Endodermal cell (in vitro differentiated cells): Measurements from ENCODE around the gene HTR3E. TPM values are rescaled to one million over a fixed set of nuclear protein-coding genes. Genes with fewer than 3 reads are reported as not detected.
"Not testable (repeated sequence)": the region's sequence is repeated elsewhere in the genome, so short reads cannot be mapped to it uniquely, and the experiment has no call there.

Source experiments
- DNase-seq: peaks from one replicate; pipeline ENCODE4 v3.0.0-alpha.2; 2017
- H3K27ac ChIP-seq: 2 replicates; pipeline ENCODE4 v1.5.1; 2013; ENCODE audit warnings: mild to moderate bottlenecking, low read depth, low read length, moderate library complexity
- H3K27me3 ChIP-seq: 2 replicates; pipeline ENCODE4 v1.6.1; 2013; ENCODE audit warnings: mild to moderate bottlenecking, low read length, moderate library complexity; ENCODE audit not compliant: insufficient read depth, control insufficient read depth, poor library complexity, severe bottlenecking
- H3K36me3 ChIP-seq: 2 replicates; pipeline ENCODE4 v1.7.0; 2013; ENCODE audit warnings: mild to moderate bottlenecking, low read length, moderate library complexity; ENCODE audit not compliant: control insufficient read depth, insufficient read depth
- H3K4me1 ChIP-seq: one replicate; pipeline ENCODE4 v1.7.0; 2013; ENCODE audit warnings: low read length; ENCODE audit not compliant: control insufficient read depth, insufficient read depth
- H3K4me3 ChIP-seq: 2 replicates; pipeline ENCODE4 v1.5.1; 2013; ENCODE audit warnings: mild to moderate bottlenecking, low read length, moderate library complexity
- H3K9ac ChIP-seq: 2 replicates; pipeline ENCODE4 v1.6.1; 2013; ENCODE audit warnings: mild to moderate bottlenecking, low read length, moderate library complexity; ENCODE audit not compliant: poor library complexity, severe bottlenecking; ENCODE audit errors: extremely low read depth
- H3K9me3 ChIP-seq: 2 replicates; pipeline ENCODE4 v1.6.1; 2013; ENCODE audit warnings: mild to moderate bottlenecking, low read length, moderate library complexity; ENCODE audit not compliant: control insufficient read depth
- H3K27ac Mint-ChIP-seq: 2 replicates; pipeline ENCODE4 v1.8.0; 2020; ENCODE audit warnings: mixed read lengths
- H3K27me3 Mint-ChIP-seq: 2 replicates; pipeline ENCODE4 v1.8.0; 2021; ENCODE audit warnings: mild to moderate bottlenecking, mixed read lengths; ENCODE audit not compliant: insufficient read depth
- H3K36me3 Mint-ChIP-seq: 2 replicates; pipeline ENCODE4 v1.8.0; 2020; ENCODE audit warnings: low read depth, mixed read lengths
- H3K4me1 Mint-ChIP-seq: 2 replicates; pipeline ENCODE4 v1.8.0; 2020; ENCODE audit warnings: mixed read lengths
- H3K4me3 Mint-ChIP-seq: 2 replicates; pipeline ENCODE4 v1.8.0; 2020; ENCODE audit warnings: mild to moderate bottlenecking, moderate library complexity, mixed read lengths
- H3K9me3 Mint-ChIP-seq: 2 replicates; pipeline ENCODE4 v1.8.0; 2020; ENCODE audit warnings: mild to moderate bottlenecking, mixed read lengths
- WGBS, 2 experiments: methylation state at CpG; one replicate each; pipeline versions ENCODE4 v1.1.5 to v1.1.7; 2013; ENCODE audit warnings: missing lambda C conversion rate in 2 of 2, mixed read lengths in 1 of 2; ENCODE audit not compliant: insufficient coverage in 1 of 2, insufficient read length in 1 of 2; 5-methylcytosine and 5-hydroxymethylcytosine counted together
- total RNA-seq, 2 donors: library from RNA; stranded (reverse); fragmentation: NEBNext Ultra II Directional in 1 of 2; extraction: Animal tissue kit (Norgen Biotek cat#: 25700) in 1 of 2; gene quantifications; 2 replicates in 1 of 2; 3 replicates in 1 of 2; pipeline ENCODE4 v1.2.1, GENCODE V29; 2021
- TF ChIP-seq, protein P1 (sequence below): fragments of 200-600 bp; sonication (generic); conservative IDR thresholded peaks from 2 replicates; pipeline ENCODE4 v1.5.0; 2021; ENCODE audit warnings: antibody characterized with exemption, mild to moderate bottlenecking

The HTR3E gene
- total RNA-seq, 2 donors from 2014 or later = not detected

DNA sequence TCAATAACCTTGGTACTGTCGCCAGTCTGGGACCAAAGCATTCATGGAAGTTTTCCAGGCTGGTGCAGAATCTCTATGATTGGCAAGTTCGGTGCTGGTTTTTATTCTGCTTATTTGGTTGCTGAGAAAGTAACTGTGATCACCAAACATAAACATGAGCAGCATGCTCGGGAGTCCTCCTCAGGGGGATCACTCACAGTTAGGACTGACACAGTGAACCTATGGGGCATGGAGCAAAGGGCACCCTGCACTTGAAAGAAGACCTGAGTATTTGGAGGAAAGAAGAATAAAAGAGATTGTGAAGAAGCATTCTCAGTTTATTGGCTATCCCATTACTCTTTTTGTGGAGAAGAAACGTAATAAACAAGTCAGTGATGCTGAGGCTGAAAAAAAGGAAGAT is 19.2 kb downstream of the HTR3E start:
- no peak overlapping the region for H3K4me3 Mint-ChIP-seq

DNA sequence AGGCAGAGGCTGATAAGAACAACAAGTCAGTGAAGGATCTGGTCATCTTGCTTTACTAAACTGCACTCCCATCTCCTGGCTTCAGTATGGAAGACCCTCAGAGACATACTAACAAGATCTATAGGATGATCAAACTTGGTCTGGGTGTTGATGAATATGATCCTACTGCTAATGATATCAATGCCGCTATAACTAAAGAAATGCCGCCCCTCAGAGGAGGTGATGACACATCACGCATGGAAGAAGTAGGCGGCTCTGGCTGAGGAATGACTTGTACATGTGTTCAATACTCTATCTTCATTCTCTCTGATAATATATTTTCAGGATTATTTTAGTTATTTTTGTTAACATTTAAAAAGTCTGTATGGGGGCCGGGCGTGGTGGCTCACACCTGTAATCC is 20.8 kb downstream of the HTR3E start:
- Histone ChIP-seq H3K4me3 (no peak overlapping the region), H3K27me3 (peaks cover 13% of the 10 kb centered on the region), H3K27ac (no peak overlapping the region), H3K9ac (no peak overlapping the region), H3K9me3 (no peaks in the 10 kb centered on the region), H3K36me3 (no peaks in the 10 kb centered on the region), H3K4me1 (no peaks in the 10 kb centered on the region)
- no peak overlapping the region for H3K27ac Mint-ChIP-seq
- no peaks in the 10 kb centered on the region for H3K4me1 Mint-ChIP-seq
- DNase-seq = no peak
- peaks cover 7% of the 10 kb centered on the region for H3K27me3 Mint-ChIP-seq
- H3K9me3 Mint-ChIP-seq = no peaks in the 10 kb centered on the region
- 90% methylated on average over 2 to 6 of the region's 6 CpGs for WGBS, 2 experiments
- H3K4me3 Mint-ChIP-seq = no peak overlapping the region
- TF ChIP-seq, protein P1, sequence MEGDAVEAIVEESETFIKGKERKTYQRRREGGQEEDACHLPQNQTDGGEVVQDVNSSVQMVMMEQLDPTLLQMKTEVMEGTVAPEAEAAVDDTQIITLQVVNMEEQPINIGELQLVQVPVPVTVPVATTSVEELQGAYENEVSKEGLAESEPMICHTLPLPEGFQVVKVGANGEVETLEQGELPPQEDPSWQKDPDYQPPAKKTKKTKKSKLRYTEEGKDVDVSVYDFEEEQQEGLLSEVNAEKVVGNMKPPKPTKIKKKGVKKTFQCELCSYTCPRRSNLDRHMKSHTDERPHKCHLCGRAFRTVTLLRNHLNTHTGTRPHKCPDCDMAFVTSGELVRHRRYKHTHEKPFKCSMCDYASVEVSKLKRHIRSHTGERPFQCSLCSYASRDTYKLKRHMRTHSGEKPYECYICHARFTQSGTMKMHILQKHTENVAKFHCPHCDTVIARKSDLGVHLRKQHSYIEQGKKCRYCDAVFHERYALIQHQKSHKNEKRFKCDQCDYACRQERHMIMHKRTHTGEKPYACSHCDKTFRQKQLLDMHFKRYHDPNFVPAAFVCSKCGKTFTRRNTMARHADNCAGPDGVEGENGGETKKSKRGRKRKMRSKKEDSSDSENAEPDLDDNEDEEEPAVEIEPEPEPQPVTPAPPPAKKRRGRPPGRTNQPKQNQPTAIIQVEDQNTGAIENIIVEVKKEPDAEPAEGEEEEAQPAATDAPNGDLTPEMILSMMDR = no peak
- H3K36me3 Mint-ChIP-seq = no peaks in the 10 kb centered on the region

More for the DNA sequence above, 19.2 kb downstream of the HTR3E start:
- no peaks in the 10 kb centered on the region for H3K4me1 ChIP-seq
- H3K27me3 Mint-ChIP-seq = peaks cover 7% of the 10 kb centered on the region
- TF ChIP-seq, protein P1 = no peak
- no peaks in the 10 kb centered on the region for H3K36me3 Mint-ChIP-seq
- no peaks in the 10 kb centered on the region for H3K9me3 Mint-ChIP-seq
- no peak overlapping the region for H3K27ac ChIP-seq
- peaks cover 13% of the 10 kb centered on the region for H3K27me3 ChIP-seq
- no peak overlapping the region for H3K27ac Mint-ChIP-seq
- H3K4me3 ChIP-seq = no peak overlapping the region
- H3K36me3 ChIP-seq = no peaks in the 10 kb centered on the region
- DNase-seq = no peak
- no peaks in the 10 kb centered on the region for H3K9me3 ChIP-seq
- 90% methylated on average over 4 of the region's 4 CpGs for WGBS, 2 experiments
- no peak overlapping the region for H3K9ac ChIP-seq
- no peaks in the 10 kb centered on the region for H3K4me1 Mint-ChIP-seq

DNA sequence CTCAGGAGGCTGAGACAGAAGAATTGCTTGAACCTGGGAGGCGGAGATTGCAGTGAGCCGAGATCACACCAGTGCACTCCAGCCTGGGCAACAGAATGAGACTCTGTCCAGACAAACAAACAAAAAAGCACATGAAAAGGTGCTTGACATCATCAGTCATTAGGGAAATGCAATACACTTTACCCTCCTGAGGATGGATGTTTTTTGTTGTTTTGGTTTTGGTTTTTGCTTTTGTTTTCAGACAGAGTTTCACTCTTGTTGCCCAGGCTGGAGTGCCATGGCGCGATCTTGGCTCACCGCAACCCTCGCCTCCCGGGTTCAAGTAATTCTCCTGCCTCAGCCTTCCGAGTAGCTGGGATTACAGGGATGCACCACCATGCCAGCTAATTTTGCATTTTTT is 24.2 kb downstream of the HTR3E start:
- not testable (repeated sequence) for H3K9ac ChIP-seq, DNase-seq, H3K4me1 Mint-ChIP-seq, H3K4me1 ChIP-seq, H3K9me3 ChIP-seq, H3K27me3 Mint-ChIP-seq, H3K4me3 Mint-ChIP-seq, H3K36me3 ChIP-seq, H3K27ac Mint-ChIP-seq, H3K4me3 ChIP-seq, H3K27ac ChIP-seq, H3K36me3 Mint-ChIP-seq, H3K9me3 Mint-ChIP-seq
- WGBS, 2 experiments = 85 to 95% methylated on average over 8 of the region's 8 CpGs
- H3K27me3 ChIP-seq = peaks cover 11% of the 10 kb centered on the region

GRCh38 chr3:184126006-184126405 is 29.1 kb downstream of the HTR3E start:
- Mint-ChIP-seq H3K27ac (no peak overlapping the region), H3K4me1 (peaks cover 2% of the 10 kb centered on the region), H3K4me3 (no peak overlapping the region), H3K27me3 (no peaks in the 10 kb centered on the region), H3K9me3 (no peaks in the 10 kb centered on the region), H3K36me3 (no peaks in the 10 kb centered on the region)
- no peaks in the 10 kb centered on the region for H3K36me3 ChIP-seq
- TF ChIP-seq, protein P1 = no peak
- H3K9ac ChIP-seq = no peak overlapping the region
- H3K4me1 ChIP-seq = no peaks in the 10 kb centered on the region
- no peaks in the 10 kb centered on the region for H3K27me3 ChIP-seq
- H3K27ac ChIP-seq = no peak overlapping the region
- 82% methylated on average over 2 of the region's 3 CpGs; no CpG with 5 or more reads in 1 of the 2 experiments for WGBS, 2 experiments
- no peaks in the 10 kb centered on the region for H3K9me3 ChIP-seq
- DNase-seq = no peak
- H3K4me3 ChIP-seq = no peak overlapping the region
